SK-N-SH (cell line): ENCODE data around the gene RADIL. TPM values are rescaled to one million over a fixed set of nuclear protein-coding genes. Genes with fewer than 3 reads are reported as not detected.

Source experiments
- CTCF ChIA-PET: fragments of 300-600, 350-600 bp; formaldehyde crosslinking; extraction: SDS; loops from one replicate; lab custom pipeline; 2021; lab: Yijun Ruan, JAX
- POLR2A ChIA-PET: fragments of 350-600 bp; sonication (Branson Sonifier 250); formaldehyde crosslinking; extraction: SDS; loops from one replicate; lab custom pipeline; 2020; ENCODE audit warnings: antibody characterized with exemption, inconsistent platforms; lab: Yijun Ruan, JAX
- DNase-seq: peaks from one replicate; pipeline ENCODE4 v3.0.0; 2012
- H2AFZ ChIP-seq: fragments of 200-600 bp; sonication (generic); 2 replicates; pipeline ENCODE4 v1.8.1; 2016; ENCODE audit warnings: antibody characterized with exemption, mild to moderate bottlenecking, low read depth
- H3F3A ChIP-seq: fragments of 200-600 bp; sonication (generic); replicated peaks from 2 replicates; pipeline ENCODE3; 2016; ENCODE audit warnings: antibody characterized with exemption, mild to moderate bottlenecking; ENCODE audit not compliant: insufficient read depth
- H3K27ac ChIP-seq, 2 experiments: fragments of 200-500 bp in 1 of 2; fragments of 200-600 bp in 1 of 2; sonication (Bioruptor generic) in 1 of 2; sonication (generic), shearing (Covaris generic) in 1 of 2; 2 replicates each; pipeline versions ENCODE4 v1.5.1 to v1.6.1; 2014 to 2016; ENCODE audit warnings: low read depth in 2 of 2, inconsistent platforms in 1 of 2, low read length in 1 of 2, mild to moderate bottlenecking in 1 of 2, mixed read lengths in 1 of 2
- H3K27me3 ChIP-seq: fragments of 200-600 bp; sonication (generic), shearing (Covaris generic); 2 replicates; pipeline ENCODE4 v1.6.1; 2016; ENCODE audit warnings: mixed run types; ENCODE audit not compliant: insufficient read depth
- H3K36me3 ChIP-seq, 2 experiments: fragments of 200-500 bp in 1 of 2; fragments of 200-600 bp in 1 of 2; sonication (Bioruptor generic) in 1 of 2; sonication (generic) in 1 of 2; replicated peaks in 1 of 2; 2 replicates each; pipeline versions ENCODE3 to v1.5.1; 2014 to 2016; ENCODE audit warnings: low read length in 1 of 2, mild to moderate bottlenecking in 1 of 2; ENCODE audit not compliant: insufficient read depth in 2 of 2, control insufficient read depth in 1 of 2
- H3K4me1 ChIP-seq, 2 experiments: fragments of 200-500 bp in 1 of 2; fragments of 200-600 bp in 1 of 2; sonication (Bioruptor generic) in 1 of 2; sonication (generic), shearing (Covaris generic) in 1 of 2; 2 replicates each; pipeline versions ENCODE4 v1.5.1 to v1.6.1; 2014 to 2016; ENCODE audit warnings: low read depth in 1 of 2, low read length in 1 of 2, mixed run types in 1 of 2; ENCODE audit not compliant: insufficient read depth in 2 of 2, control insufficient read depth in 1 of 2
- H3K4me2 ChIP-seq: fragments of 200-600 bp; sonication (generic), shearing (Covaris generic); 2 replicates; pipeline ENCODE4 v1.6.1; 2017; ENCODE audit warnings: mixed run types
- H3K4me3 ChIP-seq, 2 experiments: fragments of 200-500 bp in 1 of 2; fragments of 200-600 bp in 1 of 2; sonication (Bioruptor generic) in 1 of 2; sonication (generic), shearing (Covaris generic) in 1 of 2; 2 replicates each; pipeline versions ENCODE4 v1.5.1 to v1.8.1; 2014 to 2016; ENCODE audit warnings: low read depth in 2 of 2, inconsistent platforms in 1 of 2, low read length in 1 of 2, mild to moderate bottlenecking in 1 of 2, mixed read lengths in 1 of 2, moderate library complexity in 1 of 2
- H3K79me2 ChIP-seq: fragments of 200-600 bp; sonication (generic); 2 replicates; pipeline ENCODE4 v1.8.1; 2017; ENCODE audit warnings: mild to moderate bottlenecking; ENCODE audit not compliant: insufficient read depth
- H3K9ac ChIP-seq: fragments of 200-600 bp; sonication (generic); 2 replicates; pipeline ENCODE4 v1.6.1; 2017; ENCODE audit warnings: mixed run types
- H3K9me2 ChIP-seq: fragments of 200-600 bp; sonication (generic); 2 replicates; pipeline ENCODE4 v1.6.1; 2017; ENCODE audit warnings: mixed run types
- H3K9me3 ChIP-seq: fragments of 200-600 bp; sonication (generic); 2 replicates; pipeline ENCODE4 v1.6.1; 2017; ENCODE audit warnings: mixed run types, mild to moderate bottlenecking, moderate library complexity
- H4K20me1 ChIP-seq: fragments of 200-600 bp; sonication (generic); 2 replicates; pipeline ENCODE4 v1.6.1; 2017; ENCODE audit warnings: mild to moderate bottlenecking, mixed run types; ENCODE audit not compliant: insufficient read depth
- CHD2 ChIP-seq: fragments of 150-350 bp; IDR thresholded peaks from 2 replicates; pipeline ENCODE4 v1.6.1; 2018; ENCODE audit warnings: low read length; ENCODE audit not compliant: partially characterized antibody
- CTCF ChIP-seq: fragments of 200-600 bp; sonication (generic); IDR thresholded peaks from 2 replicates; pipeline ENCODE4 v1.6.1; 2017; ENCODE audit warnings: antibody characterized with exemption, mild to moderate bottlenecking, moderate library complexity
- ELF1 ChIP-seq: IDR thresholded peaks from 2 replicates; pipeline ENCODE4 v1.4.0; 2012
- EP300 ChIP-seq, 2 experiments: IDR thresholded peaks; 2 replicates each; pipeline versions ENCODE4 v1.4.0 to v1.6.1; 2012; ENCODE audit warnings: borderline replicate concordance in 1 of 2, low read depth in 1 of 2, low read length in 1 of 2
- FOSL2 ChIP-seq: IDR thresholded peaks from 2 replicates; pipeline ENCODE4 v1.4.0; 2012; ENCODE audit warnings: low read depth, mild to moderate bottlenecking, moderate library complexity, borderline replicate concordance
- JUND ChIP-seq: IDR thresholded peaks from 2 replicates; pipeline ENCODE4 v1.4.0; 2012
- MAX ChIP-seq: IDR thresholded peaks from 2 replicates; pipeline ENCODE4 v1.4.0; 2012; ENCODE audit warnings: low read depth
- MEF2A ChIP-seq: IDR thresholded peaks from 2 replicates; pipeline ENCODE4 v1.4.0; 2012; ENCODE audit warnings: low read depth, borderline replicate concordance
- MXI1 ChIP-seq: IDR thresholded peaks from 2 replicates; pipeline ENCODE4 v1.6.1; 2012; ENCODE audit warnings: mild to moderate bottlenecking, low read depth, low read length, improper control_type of control experiment
- PBX3 ChIP-seq: IDR thresholded peaks from 2 replicates; pipeline ENCODE4; 2012
- POLR2AphosphoS5 ChIP-seq: IDR thresholded peaks from 2 replicates; pipeline ENCODE4 v1.6.1; 2012; ENCODE audit warnings: low read depth, low read length
- RXRA ChIP-seq: IDR thresholded peaks from 2 replicates; pipeline ENCODE4 v1.4.0; 2012; ENCODE audit warnings: low read depth, mild to moderate bottlenecking, borderline replicate concordance
- SIN3A ChIP-seq: IDR thresholded peaks from 2 replicates; pipeline ENCODE4 v1.6.1; 2012; ENCODE audit warnings: low read depth, mild to moderate bottlenecking, low read length, moderate library complexity, borderline replicate concordance
- TAF1 ChIP-seq: IDR thresholded peaks from 2 replicates; pipeline ENCODE4 v1.6.1; 2012; ENCODE audit warnings: low read depth, mild to moderate bottlenecking, low read length, moderate library complexity, borderline replicate concordance
- USF1 ChIP-seq: IDR thresholded peaks from 2 replicates; pipeline ENCODE4 v1.4.0; 2012; ENCODE audit warnings: low read depth, borderline replicate concordance
- USF2 ChIP-seq: fragments of 150-350 bp; IDR thresholded peaks from 2 replicates; pipeline ENCODE4 v1.6.1; 2017; ENCODE audit warnings: antibody characterized with exemption, low read length, low read depth, borderline replicate concordance
- YY1 ChIP-seq: IDR thresholded peaks from 2 replicates; pipeline ENCODE4 v1.4.0; 2012; ENCODE audit warnings: low read depth, mild to moderate bottlenecking
- WGBS: methylation state at CpG from one replicate; pipeline ENCODE4 v1.1.6; 2017; ENCODE audit warnings: low lambda C conversion rate; 5-methylcytosine and 5-hydroxymethylcytosine counted together
- polyA plus RNA-seq, 3 experiments: library from polyadenylated mRNA; depleted of rRNA; stranded (reverse); fragments of >200 nt; gene quantifications; 2 replicates each; pipeline ENCODE4 v1.2.3, GENCODE V29; 2012

The RADIL gene
- polyA plus RNA-seq, 1 of the 3 experiments (the other 2 are of a cell fraction), result 4.3 TPM

- Histone ChIP-seq H3K4me2 (no peak overlapping the region), H2AFZ (no peak overlapping the region), H3K27me3 (no peaks in the 10 kb centered on the region), H4K20me1 (no peaks in the 10 kb centered on the region), H3K27ac (peak overlapping the region in 1 of 2 experiments; percentile 41; a peak in 1 of 4 replicates), H3K4me3 (no peak overlapping the region), H3K9me3 (no peaks in the 10 kb centered on the region), H3K36me3 (peaks cover 0 to 3% of the 10 kb centered on the region in 2 experiments), H3K9me2 (no peaks in the 10 kb centered on the region), H3K4me1 (peaks cover 0 to 9% of the 10 kb centered on the region in 2 experiments; a peak in 1 of 4 replicates), H3K79me2 (no peaks in the 10 kb centered on the region), H3K9ac (no peak overlapping the region), H3F3A (no peaks in the 10 kb centered on the region)
- ChIA-PET POLR2A (interaction anchor here (0.8 to 1.7 kb wide), 4 partner anchors 9 to 84 kb away, joined by 3 to 12 read pairs (median 6); partner anchors contain the start of genes AP5Z1 and RADIL), CTCF (interaction anchor here (0.6 to 6.1 kb wide), 57 partner anchors 8 to 607 kb away, joined by 3 to 98 read pairs (median 4); partner anchors contain the start of genes AP5Z1 and RADIL)
- TF ChIP-seq SIN3A (no peak), CHD2 (no peak), POLR2AphosphoS5 (no peak), TAF1 (no peak), ELF1 (no peak), USF2 (no peak), MAX (no peak), EP300 (IDR thresholded peaks at IDR 0.05; ENCODE audit: borderline replicate concordance in 1 of 2, low read depth in 1 of 2, low read length in 1 of 2) (no peak), MEF2A (no peak), PBX3 (no peak)
- no peak for DNase-seq
- 83% methylated on average over 12 of the region's 15 CpGs for WGBS
Measured at GRCh38 chr7:4798706-4799235, 84.7 kb downstream of the RADIL start.

- no peaks in the 10 kb centered on the region for H3K9me2 ChIP-seq
- no peak overlapping the region for H3K9ac ChIP-seq
- H3K9me3 ChIP-seq, result no peaks in the 10 kb centered on the region
- no peaks in the 10 kb centered on the region for H3K79me2 ChIP-seq
- peak overlapping the region in 1 of 2 experiments; percentile 41; a peak in 1 of 4 replicates for H3K27ac ChIP-seq
- no peaks in the 10 kb centered on the region for H3F3A ChIP-seq
- no peak overlapping the region for H3K4me3 ChIP-seq
- no peak overlapping the region for H2AFZ ChIP-seq
- H3K4me1 ChIP-seq, result peaks cover 0 to 9% of the 10 kb centered on the region in 2 experiments; a peak in 1 of 4 replicates
- H4K20me1 ChIP-seq, result no peaks in the 10 kb centered on the region
- DNase-seq, result peak; percentile 97
- 65% methylated on average over 37 of the region's 37 CpGs for WGBS
- CTCF ChIA-PET, result interaction anchor here (0.6 to 6.1 kb wide), 57 partner anchors 8 to 855 kb away, joined by 3 to 98 read pairs (median 4); partner anchors contain the start of genes AP5Z1 and RADIL
- peaks cover 0 to 3% of the 10 kb centered on the region in 2 experiments for H3K36me3 ChIP-seq
- H3K27me3 ChIP-seq, result no peaks in the 10 kb centered on the region
- no peak overlapping the region for H3K4me2 ChIP-seq
- POLR2A ChIA-PET, result interaction anchor here (0.8 to 1.7 kb wide), 5 partner anchors 9 to 85 kb away, joined by 3 to 12 read pairs (median 5); partner anchors contain the start of genes AP5Z1 and RADIL
- no peak for TF ChIP-seq RXRA
- TF ChIP-seq MEF2A, result no peak
- no peak for TF ChIP-seq PBX3
- TF ChIP-seq FOSL2, result no peak
- TF ChIP-seq SIN3A, result no peak
- TF ChIP-seq YY1, result no peak
- no peak for TF ChIP-seq CHD2
- TF ChIP-seq EP300 (IDR thresholded peaks at IDR 0.05; ENCODE audit: borderline replicate concordance in 1 of 2, low read depth in 1 of 2, low read length in 1 of 2), result no peak
- peak; percentile 16 for TF ChIP-seq MXI1
- no peak for TF ChIP-seq JUND
- TF ChIP-seq CTCF, result peak; percentile 76
- TF ChIP-seq USF1, result no peak
Measured at GRCh38 chr7:4797858-4798705, 85.4 kb downstream of the RADIL start.
